Neutrophil (primary cell): Measurements from ENCODE around the gene TMEM225B.
"Not testable (repeated sequence)": the region's sequence is repeated elsewhere in the genome, so short reads cannot be mapped to it uniquely, and the experiment has no call there.

Source experiments
- H3K27ac ChIP-seq: fragments of 200-600 bp; sonication (generic); 2 replicates; pipeline ENCODE4 v1.5.1; 2016; ENCODE audit warnings: mild to moderate bottlenecking, moderate library complexity
- H3K27me3 ChIP-seq: fragments of 200-600 bp; sonication (generic); 2 replicates; pipeline ENCODE4 v1.6.0; 2016; ENCODE audit warnings: mild to moderate bottlenecking
- H3K36me3 ChIP-seq: fragments of 200-600 bp; sonication (generic); 2 replicates; pipeline ENCODE4 v1.5.1; 2017
- H3K4me1 ChIP-seq, 2 experiments: fragments of 200-600 bp in 1 of 2; sonication (generic) in 1 of 2; 1 replicate in 1 of 2; 2 replicates in 1 of 2; pipeline versions ENCODE4 v1.5.1 to v1.6.1; 2013 to 2016; ENCODE audit warnings: low read depth in 1 of 2, low read length in 1 of 2, mild to moderate bottlenecking in 1 of 2, moderate library complexity in 1 of 2; ENCODE audit not compliant: control insufficient read depth in 1 of 2, insufficient read depth in 1 of 2
- H3K4me3 ChIP-seq, 2 experiments: fragments of 200-600 bp in 1 of 2; sonication (generic) in 1 of 2; 1 replicate in 1 of 2; 2 replicates in 1 of 2; pipeline ENCODE4 v1.5.1; 2013 to 2016; ENCODE audit warnings: low read depth in 1 of 2, low read length in 1 of 2, mild to moderate bottlenecking in 1 of 2, moderate library complexity in 1 of 2
- H3K9me3 ChIP-seq: fragments of 200-600 bp; sonication (generic); 2 replicates; pipeline ENCODE4 v1.5.1; 2016
- TF ChIP-seq, protein P1 (sequence below): fragments of 200-600 bp; sonication (generic); IDR thresholded peaks from 2 replicates; pipeline ENCODE4 v1.5.1; 2016; ENCODE audit warnings: antibody characterized with exemption

The TMEM225B gene

DNA sequence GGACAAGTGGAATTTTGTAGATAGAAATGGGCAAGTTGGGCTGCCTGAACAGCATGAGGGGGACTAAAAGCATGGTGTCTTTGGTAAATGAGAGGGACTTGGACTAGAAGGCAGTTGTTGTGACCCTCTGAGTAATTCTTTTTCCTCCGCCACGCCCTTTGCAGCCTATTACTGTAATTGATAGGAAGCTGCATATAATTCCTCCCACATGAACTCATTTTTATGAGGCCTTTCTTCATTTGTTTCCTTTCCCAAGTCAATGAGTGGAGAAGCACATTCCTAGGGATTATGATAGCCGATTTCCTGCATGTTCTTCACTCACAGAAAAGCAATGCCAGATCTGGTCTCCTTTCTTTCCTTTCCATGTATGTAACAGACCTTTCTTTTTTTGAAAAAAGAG lies 46.4 kb downstream of the TMEM225B start:
- TF ChIP-seq, protein P1, sequence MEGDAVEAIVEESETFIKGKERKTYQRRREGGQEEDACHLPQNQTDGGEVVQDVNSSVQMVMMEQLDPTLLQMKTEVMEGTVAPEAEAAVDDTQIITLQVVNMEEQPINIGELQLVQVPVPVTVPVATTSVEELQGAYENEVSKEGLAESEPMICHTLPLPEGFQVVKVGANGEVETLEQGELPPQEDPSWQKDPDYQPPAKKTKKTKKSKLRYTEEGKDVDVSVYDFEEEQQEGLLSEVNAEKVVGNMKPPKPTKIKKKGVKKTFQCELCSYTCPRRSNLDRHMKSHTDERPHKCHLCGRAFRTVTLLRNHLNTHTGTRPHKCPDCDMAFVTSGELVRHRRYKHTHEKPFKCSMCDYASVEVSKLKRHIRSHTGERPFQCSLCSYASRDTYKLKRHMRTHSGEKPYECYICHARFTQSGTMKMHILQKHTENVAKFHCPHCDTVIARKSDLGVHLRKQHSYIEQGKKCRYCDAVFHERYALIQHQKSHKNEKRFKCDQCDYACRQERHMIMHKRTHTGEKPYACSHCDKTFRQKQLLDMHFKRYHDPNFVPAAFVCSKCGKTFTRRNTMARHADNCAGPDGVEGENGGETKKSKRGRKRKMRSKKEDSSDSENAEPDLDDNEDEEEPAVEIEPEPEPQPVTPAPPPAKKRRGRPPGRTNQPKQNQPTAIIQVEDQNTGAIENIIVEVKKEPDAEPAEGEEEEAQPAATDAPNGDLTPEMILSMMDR, result no peak
- Histone ChIP-seq H3K27ac (no peak overlapping the region), H3K4me1 (no peaks in the 10 kb centered on the region), H3K36me3 (no peaks in the 10 kb centered on the region), H3K27me3 (no peaks in the 10 kb centered on the region), H3K9me3 (no peaks in the 10 kb centered on the region), H3K4me3 (no peak overlapping the region)

GRCh38 chr7:99645590-99645989 lies 47.5 kb downstream of the TMEM225B start:
- TF ChIP-seq, protein P1, result no peak

GRCh38 chr7:99648843-99649242 lies 50.8 kb downstream of the TMEM225B start:
- Histone ChIP-seq H3K4me3 (no peak overlapping the region), H3K27ac (no peak overlapping the region), H3K27me3 (no peaks in the 10 kb centered on the region), H3K9me3 (no peaks in the 10 kb centered on the region), H3K4me1 (no peaks in the 10 kb centered on the region), H3K36me3 (no peaks in the 10 kb centered on the region)
- TF ChIP-seq, protein P1, result no peak

More at GRCh38 chr7:99645590-99645989, 47.5 kb downstream of the TMEM225B start:
- no peaks in the 10 kb centered on the region for H3K9me3 ChIP-seq
- no peak overlapping the region for H3K27ac ChIP-seq
- H3K4me3 ChIP-seq, result no peak overlapping the region
- no peaks in the 10 kb centered on the region for H3K4me1 ChIP-seq
- H3K27me3 ChIP-seq, result no peaks in the 10 kb centered on the region
- no peaks in the 10 kb centered on the region for H3K36me3 ChIP-seq

- Histone ChIP-seq H3K36me3 (no peaks in the 10 kb centered on the region), H3K4me3 (no peak overlapping the region), H3K9me3 (no peaks in the 10 kb centered on the region), H3K27ac (no peak overlapping the region), H3K4me1 (no peaks in the 10 kb centered on the region), H3K27me3 (no peaks in the 10 kb centered on the region)
- TF ChIP-seq, protein P1, result no peak
Observed at GRCh38 chr7:99651290-99651689, 53.2 kb downstream of the TMEM225B start.

DNA sequence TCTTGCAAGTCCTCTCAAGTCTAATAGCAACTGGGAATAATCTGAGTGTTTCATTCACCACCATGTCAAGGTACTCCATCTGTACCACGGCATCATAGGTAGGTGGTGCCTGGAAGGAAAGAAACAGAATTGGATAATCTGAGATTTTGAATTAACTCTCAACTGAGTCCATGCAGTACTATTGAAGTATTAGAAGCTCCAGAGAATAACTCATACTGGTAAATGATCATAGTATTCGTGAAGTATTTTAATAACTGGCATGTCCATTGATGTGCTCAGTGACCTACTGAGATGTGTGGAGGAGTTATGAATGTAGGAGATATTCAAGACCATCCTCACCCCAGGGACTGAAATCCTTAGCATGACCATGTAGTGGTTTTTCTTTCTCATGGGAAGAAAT lies 54.6 kb downstream of the TMEM225B start:
- H3K36me3 ChIP-seq, result no peaks in the 10 kb centered on the region
- TF ChIP-seq, protein P1, result no peak
- no peaks in the 10 kb centered on the region for H3K4me1 ChIP-seq

GRCh38 chr7:99653269-99653668 lies 55.2 kb downstream of the TMEM225B start:
- H3K36me3 ChIP-seq, H3K27me3 ChIP-seq, H3K4me3 ChIP-seq, H3K27ac ChIP-seq, H3K4me1 ChIP-seq, H3K9me3 ChIP-seq: not testable (repeated sequence)

More for the DNA sequence above, 54.6 kb downstream of the TMEM225B start:
- Histone ChIP-seq H3K9me3 (no peaks in the 10 kb centered on the region), H3K27ac (no peak overlapping the region), H3K4me3 (no peak overlapping the region), H3K27me3 (no peaks in the 10 kb centered on the region)
